ENCODE results near the gene REEP5. TPM values are rescaled to one million over a fixed set of nuclear protein-coding genes. Genes with fewer than 3 reads are reported as not detected.
"Not testable (repeated sequence)": the region's sequence is repeated elsewhere in the genome, so short reads cannot be mapped to it uniquely, and the experiment has no call there.

REEP5 gene
- total RNA-seq, 1 donor from 2014 or later = 61.0 TPM

- Mint-ChIP-seq H3K9me3 (no peaks in the 10 kb centered on the region), H3K4me1 (ENCODE audit: unreplicated experiment) (peaks cover 21% of the 10 kb centered on the region), H3K36me3 (no peaks in the 10 kb centered on the region), H3K4me3 (no peak overlapping the region), H3K27me3 (no peaks in the 10 kb centered on the region), H3K27ac (no peak overlapping the region)
- DNase-seq (ENCODE audit: extremely low spot score, unreplicated experiment) = no peak
- TF ChIP-seq, protein P1, sequence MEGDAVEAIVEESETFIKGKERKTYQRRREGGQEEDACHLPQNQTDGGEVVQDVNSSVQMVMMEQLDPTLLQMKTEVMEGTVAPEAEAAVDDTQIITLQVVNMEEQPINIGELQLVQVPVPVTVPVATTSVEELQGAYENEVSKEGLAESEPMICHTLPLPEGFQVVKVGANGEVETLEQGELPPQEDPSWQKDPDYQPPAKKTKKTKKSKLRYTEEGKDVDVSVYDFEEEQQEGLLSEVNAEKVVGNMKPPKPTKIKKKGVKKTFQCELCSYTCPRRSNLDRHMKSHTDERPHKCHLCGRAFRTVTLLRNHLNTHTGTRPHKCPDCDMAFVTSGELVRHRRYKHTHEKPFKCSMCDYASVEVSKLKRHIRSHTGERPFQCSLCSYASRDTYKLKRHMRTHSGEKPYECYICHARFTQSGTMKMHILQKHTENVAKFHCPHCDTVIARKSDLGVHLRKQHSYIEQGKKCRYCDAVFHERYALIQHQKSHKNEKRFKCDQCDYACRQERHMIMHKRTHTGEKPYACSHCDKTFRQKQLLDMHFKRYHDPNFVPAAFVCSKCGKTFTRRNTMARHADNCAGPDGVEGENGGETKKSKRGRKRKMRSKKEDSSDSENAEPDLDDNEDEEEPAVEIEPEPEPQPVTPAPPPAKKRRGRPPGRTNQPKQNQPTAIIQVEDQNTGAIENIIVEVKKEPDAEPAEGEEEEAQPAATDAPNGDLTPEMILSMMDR (conservative IDR thresholded peaks at IDR 0.05) = no peak
Observed at GRCh38 chr5:112960863-112961504, 39.0 kb upstream of the REEP5 start.

GRCh38 chr5:112960315-112960714, 38.3 kb upstream of the REEP5 start:
- peaks cover 21% of the 10 kb centered on the region for H3K4me1 Mint-ChIP-seq (ENCODE audit: unreplicated experiment)
- no peak overlapping the region for H3K27ac Mint-ChIP-seq
- no peak for DNase-seq (ENCODE audit: extremely low spot score, unreplicated experiment)
- H3K36me3 Mint-ChIP-seq = no peaks in the 10 kb centered on the region
- TF ChIP-seq, protein P1 (conservative IDR thresholded peaks at IDR 0.05) = no peak
- no peak overlapping the region for H3K4me3 Mint-ChIP-seq
- no peaks in the 10 kb centered on the region for H3K27me3 Mint-ChIP-seq
- no peaks in the 10 kb centered on the region for H3K9me3 Mint-ChIP-seq

DNA sequence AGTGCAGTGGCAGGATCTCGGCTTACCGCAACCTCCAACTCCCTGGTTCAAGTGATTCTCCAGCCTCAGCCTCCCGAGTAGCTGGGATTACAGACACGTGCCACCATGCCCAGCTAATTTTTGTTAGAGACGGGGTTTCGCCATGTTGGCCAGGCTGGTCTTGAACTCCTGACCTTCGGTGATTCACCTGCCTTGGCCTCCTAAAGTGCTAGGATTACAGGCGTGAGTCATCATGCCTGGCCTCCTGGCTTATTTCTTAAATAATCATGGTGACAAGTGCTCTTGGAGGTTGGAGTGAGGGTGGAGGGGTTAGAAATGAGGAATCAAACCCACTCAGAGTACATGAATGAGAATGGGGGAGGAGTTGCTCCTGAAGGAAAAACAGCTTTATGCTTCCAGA, 37.8 kb upstream of the REEP5 start:
- not testable (repeated sequence) for DNase-seq (ENCODE audit: extremely low spot score, unreplicated experiment); H3K4me3 Mint-ChIP-seq; H3K27me3 Mint-ChIP-seq; H3K36me3 Mint-ChIP-seq; H3K9me3 Mint-ChIP-seq; H3K27ac Mint-ChIP-seq
- H3K4me1 Mint-ChIP-seq (ENCODE audit: unreplicated experiment) = peaks cover 21% of the 10 kb centered on the region

DNA sequence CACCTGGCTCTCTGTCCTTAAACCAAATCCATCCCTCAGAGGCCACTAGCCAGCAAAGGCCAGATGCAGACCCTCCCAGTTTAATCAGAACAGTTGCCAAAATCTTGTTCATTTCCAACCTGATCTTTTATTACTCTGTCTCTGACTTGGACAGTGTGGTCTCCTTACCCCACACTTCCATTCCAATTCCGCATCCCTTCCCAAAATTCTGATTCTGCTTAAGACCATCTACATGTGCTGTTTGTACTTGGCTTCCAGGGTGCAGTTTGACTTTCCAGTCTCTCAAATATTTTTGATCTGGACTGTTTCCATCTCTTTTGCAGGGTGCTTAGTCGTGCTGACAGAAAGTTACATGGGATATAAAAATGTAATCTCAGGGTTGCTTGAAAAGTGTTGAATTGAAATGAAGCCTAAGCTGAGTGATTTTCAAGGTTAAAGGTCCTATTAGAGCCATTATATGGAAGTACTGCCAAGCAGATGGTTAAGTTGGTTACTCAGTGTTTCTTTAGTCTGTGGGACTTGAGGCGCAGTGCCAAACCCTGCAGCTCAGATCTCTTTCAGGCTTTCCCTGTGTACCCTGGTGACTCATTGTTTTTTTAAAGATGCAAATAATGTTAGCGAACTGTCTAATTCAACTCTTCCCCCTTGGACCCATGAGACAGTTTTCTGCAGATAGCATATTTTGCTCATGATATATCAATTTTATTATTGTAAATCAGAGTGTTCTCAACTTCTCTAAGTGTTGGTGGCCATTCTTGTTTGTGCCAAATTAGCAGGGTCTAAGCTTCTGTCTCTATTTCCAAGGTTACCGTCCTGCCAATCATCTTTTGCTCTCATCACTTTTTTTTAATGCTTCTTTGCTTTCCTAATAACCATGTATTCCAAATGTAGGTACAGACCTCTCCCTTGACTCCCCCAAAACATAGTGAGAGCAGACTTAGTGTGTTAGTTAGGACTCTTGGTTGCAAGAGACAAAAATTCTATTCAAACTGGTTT, 36.4 kb upstream of the REEP5 start:
- Mint-ChIP-seq H3K4me3 (no peak overlapping the region), H3K4me1 (ENCODE audit: unreplicated experiment) (peaks cover 21% of the 10 kb centered on the region), H3K36me3 (no peaks in the 10 kb centered on the region), H3K27ac (no peak overlapping the region), H3K27me3 (no peaks in the 10 kb centered on the region), H3K9me3 (no peaks in the 10 kb centered on the region)
- TF ChIP-seq, protein P1 (conservative IDR thresholded peaks at IDR 0.05) = no peak
- DNase-seq (ENCODE audit: extremely low spot score, unreplicated experiment) = no peak

GRCh38 chr5:112957036-112957808, 35.2 kb upstream of the REEP5 start:
- Mint-ChIP-seq H3K27ac (no peak overlapping the region), H3K9me3 (no peaks in the 10 kb centered on the region), H3K4me1 (ENCODE audit: unreplicated experiment) (peaks cover 21% of the 10 kb centered on the region), H3K4me3 (no peak overlapping the region), H3K36me3 (no peaks in the 10 kb centered on the region), H3K27me3 (no peaks in the 10 kb centered on the region)
- TF ChIP-seq, protein P1 (conservative IDR thresholded peaks at IDR 0.05) = no peak
- DNase-seq (ENCODE audit: extremely low spot score, unreplicated experiment) = no peak

All from type B pancreatic cell (in vitro differentiated cells).